GM23338 (cell line): Measurements from ENCODE around the gene DNMT1. TPM values are rescaled to one million over a fixed set of nuclear protein-coding genes. Genes with fewer than 3 reads are reported as not detected.

Experiments used
- ATAC-seq: fragments of 200-7000 bp; cut with Tn5 transposase; 3 replicates; pipeline ENCODE4 v1.9.1; 2020
- DNase-seq: peaks from one replicate; pipeline ENCODE4 v3.0.0-alpha.2; 2015; ENCODE audit warnings: low spot score
- H2AFZ ChIP-seq: fragments of 200-600 bp; sonication (generic); 2 replicates; pipeline ENCODE4 v1.8.0; 2016; ENCODE audit warnings: antibody characterized with exemption, mild to moderate bottlenecking, moderate library complexity
- H3F3A ChIP-seq: fragments of 200-600 bp; sonication (generic); replicated peaks from 2 replicates; pipeline ENCODE4 v1.8.0; 2017; ENCODE audit warnings: antibody characterized with exemption, mixed run types, low read depth
- H3K27ac ChIP-seq: fragments of 200-600 bp; sonication (generic); 2 replicates; pipeline ENCODE4 v1.6.1; 2016; ENCODE audit warnings: low read depth
- H3K27me3 ChIP-seq: fragments of 200-600 bp; sonication (generic); 2 replicates; pipeline ENCODE4 v1.8.0; 2016; ENCODE audit warnings: mild to moderate bottlenecking, mixed run types, moderate library complexity; ENCODE audit not compliant: insufficient read depth
- H3K36me3 ChIP-seq: fragments of 200-600 bp; sonication (generic); 2 replicates; pipeline ENCODE4 v1.8.0; 2016; ENCODE audit warnings: mild to moderate bottlenecking; ENCODE audit not compliant: insufficient read depth
- H3K4me1 ChIP-seq: fragments of 200-600 bp; sonication (generic); 2 replicates; pipeline ENCODE4 v1.8.0; 2016; ENCODE audit warnings: mild to moderate bottlenecking, moderate library complexity; ENCODE audit not compliant: insufficient read depth
- H3K4me2 ChIP-seq: fragments of 200-600 bp; sonication (generic); 2 replicates; pipeline ENCODE4 v1.7.1; 2017; ENCODE audit warnings: mixed run types
- H3K4me3 ChIP-seq: fragments of 200-600 bp; sonication (generic); 2 replicates; pipeline ENCODE4 v1.6.1; 2016; ENCODE audit warnings: mixed run types
- H3K79me2 ChIP-seq: fragments of 200-600 bp; sonication (generic); replicated peaks from 2 replicates; pipeline ENCODE4 v1.8.0; 2017; ENCODE audit warnings: mild to moderate bottlenecking; ENCODE audit not compliant: insufficient read depth
- H3K9me2 ChIP-seq: fragments of 200-600 bp; sonication (generic); 2 replicates; pipeline ENCODE4 v1.8.0; 2017; ENCODE audit not compliant: insufficient read depth
- H4K20me1 ChIP-seq: fragments of 200-600 bp; sonication (generic); replicated peaks from 2 replicates; pipeline ENCODE4 v1.8.0; 2017; ENCODE audit warnings: mild to moderate bottlenecking; ENCODE audit not compliant: insufficient read depth
- H3K27ac Mint-ChIP-seq: 2 replicates; pipeline ENCODE4 v1.8.0; 2020; ENCODE audit warnings: inconsistent platforms, mild to moderate bottlenecking, moderate library complexity, mixed read lengths
- H3K27me3 Mint-ChIP-seq: 3 replicates; pipeline ENCODE4 v1.8.0; 2022; ENCODE audit warnings: low read depth, mild to moderate bottlenecking, moderate library complexity, mixed read lengths, inconsistent platforms; ENCODE audit not compliant: insufficient read depth, poor library complexity
- H3K36me3 Mint-ChIP-seq: 3 replicates; pipeline ENCODE4 v1.8.0; 2021; ENCODE audit warnings: low read depth, mild to moderate bottlenecking, inconsistent platforms, moderate library complexity, mixed read lengths
- H3K4me1 Mint-ChIP-seq: 3 replicates; pipeline ENCODE4 v1.8.0; 2020; ENCODE audit warnings: mild to moderate bottlenecking, inconsistent platforms, mixed read lengths
- H3K4me3 Mint-ChIP-seq: 3 replicates; pipeline ENCODE4 v1.8.0; 2021; ENCODE audit warnings: moderate library complexity, mild to moderate bottlenecking, inconsistent platforms, mixed read lengths
- H3K9me3 Mint-ChIP-seq: 3 replicates; pipeline ENCODE4 v1.8.0; 2020; ENCODE audit warnings: moderate library complexity, mild to moderate bottlenecking, inconsistent platforms, mixed read lengths
- ETS1 ChIP-seq: IDR thresholded peaks from 2 replicates; pipeline ENCODE4 v1.6.1; 2016; ENCODE audit warnings: antibody characterized with exemption
- EZH2 ChIP-seq: fragments of 200-600 bp; sonication (generic); IDR thresholded peaks from one replicate; pipeline ENCODE4 v1.8.0; 2017; ENCODE audit warnings: antibody characterized with exemption, mild to moderate bottlenecking, low read depth; ENCODE audit not compliant: unreplicated experiment
- EZH2phosphoT487 ChIP-seq: fragments of 200-600 bp; sonication (generic); IDR thresholded peaks from one replicate; pipeline ENCODE4 v1.8.1; 2018; ENCODE audit warnings: antibody characterized with exemption; ENCODE audit not compliant: unreplicated experiment
- JUNB ChIP-seq: IDR thresholded peaks from one replicate; pipeline ENCODE4 v1.6.1; 2016; ENCODE audit warnings: antibody characterized with exemption; ENCODE audit not compliant: unreplicated experiment
- NANOG ChIP-seq: IDR thresholded peaks from 2 replicates; pipeline ENCODE4 v1.6.1; 2016; ENCODE audit warnings: antibody characterized with exemption, borderline replicate concordance
- POLR2AphosphoS5 ChIP-seq: IDR thresholded peaks from 2 replicates; pipeline ENCODE4 v1.6.1; 2016; ENCODE audit warnings: antibody characterized with exemption, low read depth
- REST ChIP-seq: IDR thresholded peaks from one replicate; pipeline ENCODE4 v1.6.1; 2018; ENCODE audit warnings: antibody characterized with exemption; ENCODE audit not compliant: unreplicated experiment
- ZNF462 ChIP-seq: fragments of 250-450 bp; sonication (Bioruptor Pico); IDR thresholded peaks from 2 replicates; pipeline ENCODE4 v1.5.0; 2020; ENCODE audit warnings: mild to moderate bottlenecking, moderate library complexity
- polyA plus RNA-seq: library from polyadenylated mRNA; unstranded; fragments of >200 nt; fragmentation: Nextera tagmentation; extraction: Ambion mirVana; gene quantifications from 2 replicates; pipeline ENCODE4 v1.2.1, GENCODE V29; 2016
- total RNA-seq: library from RNA; depleted of rRNA; stranded (reverse); fragments of >200 nt; shearing (Covaris generic); gene quantifications from 2 replicates; pipeline ENCODE4 v1.2.3, GENCODE V29; 2014

Gene DNMT1
- total and polyA plus RNA-seq, 2 experiments from 2014 or later = 238 to 589 TPM

GRCh38 chr19:10211691-10212090, 16.9 kb upstream of the DNMT1 start (continued):
- TF ChIP-seq ZNF462 (CRISPR knock-in tag) = no peak
- no peak for TF ChIP-seq EZH2
- no peak for TF ChIP-seq JUNB
- TF ChIP-seq NANOG = no peak
- TF ChIP-seq EZH2phosphoT487 = no peak
- no peak for TF ChIP-seq POLR2AphosphoS5
- TF ChIP-seq REST = no peak

- Mint-ChIP-seq H3K4me1 (peaks cover 4% of the 10 kb centered on the region; the same call in 2 of the 3 replicates), H3K9me3 (peaks cover 11% of the 10 kb centered on the region), H3K4me3 (no peak overlapping the region), H3K36me3 (no peaks in the 10 kb centered on the region; the same call in 2 of the 3 replicates), H3K27me3 (no peaks in the 10 kb centered on the region), H3K27ac (no peak overlapping the region)
- no peaks in the 10 kb centered on the region for H3K27me3 ChIP-seq
- no peak for DNase-seq
- no peaks in the 10 kb centered on the region for H3K36me3 ChIP-seq
- no peak overlapping the region for H3K4me2 ChIP-seq
- H4K20me1 ChIP-seq = no peaks in the 10 kb centered on the region
- no peaks in the 10 kb centered on the region for H3K4me1 ChIP-seq
- ATAC-seq = no peak
- no peaks in the 10 kb centered on the region for H3K79me2 ChIP-seq
- no peak overlapping the region for H2AFZ ChIP-seq
- no peaks in the 10 kb centered on the region for H3K9me2 ChIP-seq
- no peak overlapping the region for H3K4me3 ChIP-seq
- H3F3A ChIP-seq = no peaks in the 10 kb centered on the region
- H3K27ac ChIP-seq = no peak overlapping the region
- TF ChIP-seq ETS1 (no peak), POLR2AphosphoS5 (no peak)
These were observed 16.3 kb upstream of the DNMT1 start for GRCh38 chr19:10211061-10211460.
